Measurements from ENCODE around the gene CDK12. TPM values are rescaled to one million over a fixed set of nuclear protein-coding genes. Genes with fewer than 3 reads are reported as not detected.

Gene CDK12
- total and polyA plus RNA-seq, 2 experiments from 2014 or later, result 20.9 to 55.3 TPM

DNA sequence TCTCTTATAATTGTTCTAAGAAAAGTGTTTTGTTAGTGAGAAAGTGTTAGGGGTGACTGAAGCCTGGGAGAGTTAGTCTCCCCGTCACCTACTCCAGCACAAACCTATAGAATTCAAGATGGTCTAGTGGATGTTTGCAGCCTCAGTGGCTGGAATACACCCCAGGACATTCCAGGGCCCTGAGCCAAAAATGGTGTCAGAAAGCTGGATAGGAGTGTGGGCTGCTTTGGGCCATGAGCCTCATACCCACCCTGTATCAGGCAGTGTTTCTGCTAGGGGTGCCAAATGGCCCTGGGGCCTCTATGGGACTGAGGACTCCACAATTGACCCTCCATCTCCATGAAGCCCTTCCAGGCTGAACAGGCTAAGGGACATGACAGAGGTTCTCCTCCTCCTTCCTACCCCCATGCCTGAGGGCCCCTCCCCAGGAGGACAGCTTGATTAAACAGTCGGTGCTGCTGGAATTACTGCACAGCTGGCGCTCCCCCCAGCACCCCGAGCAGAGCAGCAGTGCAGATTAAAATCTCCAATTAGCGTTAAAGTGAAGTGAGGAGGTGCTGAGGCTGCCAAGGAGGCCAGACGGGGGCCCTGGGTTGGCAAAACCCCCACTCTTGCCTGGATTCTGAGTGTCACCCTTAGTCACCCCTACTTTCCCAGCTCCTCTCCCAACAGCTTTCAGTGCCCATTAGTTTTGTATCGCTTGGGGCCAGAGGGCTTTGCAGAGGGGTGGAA is 87.4 kb downstream of the CDK12 start:
- Histone ChIP-seq H4K20me1 (replicated peaks; ENCODE audit: insufficient read depth) (no peaks in the 10 kb centered on the region), H3K4me3 (no peak overlapping the region), H3K27ac (ENCODE audit: low read depth) (no peak overlapping the region), H3K36me3 (ENCODE audit: insufficient read depth) (no peaks in the 10 kb centered on the region), H3K27me3 (ENCODE audit: insufficient read depth) (no peaks in the 10 kb centered on the region), H3K9me2 (ENCODE audit: insufficient read depth) (no peaks in the 10 kb centered on the region), H3K4me2 (no peak overlapping the region), H3F3A (replicated peaks; ENCODE audit: low read depth) (0 out of 2 replicates have a peak, but pooled peaks cover 4% of the 10 kb centered on the region), H2AFZ (no peak overlapping the region), H3K79me2 (replicated peaks; ENCODE audit: insufficient read depth) (no peaks in the 10 kb centered on the region), H3K4me1 (ENCODE audit: insufficient read depth) (no peaks in the 10 kb centered on the region)
- TF ChIP-seq ETS1 (IDR thresholded peaks at IDR 0.05) (no peak), CREB1 (CRISPR knock-in tag; IDR thresholded peaks at IDR 0.05; ENCODE audit: low read depth) (no peak), ZNF114 (CRISPR knock-in tag; IDR thresholded peaks at IDR 0.05) (no peak), JUNB (IDR thresholded peaks at IDR 0.05; ENCODE audit: unreplicated experiment) (no peak)
- TF ChIP-seq, protein P1, sequence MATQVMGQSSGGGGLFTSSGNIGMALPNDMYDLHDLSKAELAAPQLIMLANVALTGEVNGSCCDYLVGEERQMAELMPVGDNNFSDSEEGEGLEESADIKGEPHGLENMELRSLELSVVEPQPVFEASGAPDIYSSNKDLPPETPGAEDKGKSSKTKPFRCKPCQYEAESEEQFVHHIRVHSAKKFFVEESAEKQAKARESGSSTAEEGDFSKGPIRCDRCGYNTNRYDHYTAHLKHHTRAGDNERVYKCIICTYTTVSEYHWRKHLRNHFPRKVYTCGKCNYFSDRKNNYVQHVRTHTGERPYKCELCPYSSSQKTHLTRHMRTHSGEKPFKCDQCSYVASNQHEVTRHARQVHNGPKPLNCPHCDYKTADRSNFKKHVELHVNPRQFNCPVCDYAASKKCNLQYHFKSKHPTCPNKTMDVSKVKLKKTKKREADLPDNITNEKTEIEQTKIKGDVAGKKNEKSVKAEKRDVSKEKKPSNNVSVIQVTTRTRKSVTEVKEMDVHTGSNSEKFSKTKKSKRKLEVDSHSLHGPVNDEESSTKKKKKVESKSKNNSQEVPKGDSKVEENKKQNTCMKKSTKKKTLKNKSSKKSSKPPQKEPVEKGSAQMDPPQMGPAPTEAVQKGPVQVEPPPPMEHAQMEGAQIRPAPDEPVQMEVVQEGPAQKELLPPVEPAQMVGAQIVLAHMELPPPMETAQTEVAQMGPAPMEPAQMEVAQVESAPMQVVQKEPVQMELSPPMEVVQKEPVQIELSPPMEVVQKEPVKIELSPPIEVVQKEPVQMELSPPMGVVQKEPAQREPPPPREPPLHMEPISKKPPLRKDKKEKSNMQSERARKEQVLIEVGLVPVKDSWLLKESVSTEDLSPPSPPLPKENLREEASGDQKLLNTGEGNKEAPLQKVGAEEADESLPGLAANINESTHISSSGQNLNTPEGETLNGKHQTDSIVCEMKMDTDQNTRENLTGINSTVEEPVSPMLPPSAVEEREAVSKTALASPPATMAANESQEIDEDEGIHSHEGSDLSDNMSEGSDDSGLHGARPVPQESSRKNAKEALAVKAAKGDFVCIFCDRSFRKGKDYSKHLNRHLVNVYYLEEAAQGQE (IDR thresholded peaks at IDR 0.05; ENCODE audit: unreplicated experiment), result no peak
- TF ChIP-seq, protein P2, sequence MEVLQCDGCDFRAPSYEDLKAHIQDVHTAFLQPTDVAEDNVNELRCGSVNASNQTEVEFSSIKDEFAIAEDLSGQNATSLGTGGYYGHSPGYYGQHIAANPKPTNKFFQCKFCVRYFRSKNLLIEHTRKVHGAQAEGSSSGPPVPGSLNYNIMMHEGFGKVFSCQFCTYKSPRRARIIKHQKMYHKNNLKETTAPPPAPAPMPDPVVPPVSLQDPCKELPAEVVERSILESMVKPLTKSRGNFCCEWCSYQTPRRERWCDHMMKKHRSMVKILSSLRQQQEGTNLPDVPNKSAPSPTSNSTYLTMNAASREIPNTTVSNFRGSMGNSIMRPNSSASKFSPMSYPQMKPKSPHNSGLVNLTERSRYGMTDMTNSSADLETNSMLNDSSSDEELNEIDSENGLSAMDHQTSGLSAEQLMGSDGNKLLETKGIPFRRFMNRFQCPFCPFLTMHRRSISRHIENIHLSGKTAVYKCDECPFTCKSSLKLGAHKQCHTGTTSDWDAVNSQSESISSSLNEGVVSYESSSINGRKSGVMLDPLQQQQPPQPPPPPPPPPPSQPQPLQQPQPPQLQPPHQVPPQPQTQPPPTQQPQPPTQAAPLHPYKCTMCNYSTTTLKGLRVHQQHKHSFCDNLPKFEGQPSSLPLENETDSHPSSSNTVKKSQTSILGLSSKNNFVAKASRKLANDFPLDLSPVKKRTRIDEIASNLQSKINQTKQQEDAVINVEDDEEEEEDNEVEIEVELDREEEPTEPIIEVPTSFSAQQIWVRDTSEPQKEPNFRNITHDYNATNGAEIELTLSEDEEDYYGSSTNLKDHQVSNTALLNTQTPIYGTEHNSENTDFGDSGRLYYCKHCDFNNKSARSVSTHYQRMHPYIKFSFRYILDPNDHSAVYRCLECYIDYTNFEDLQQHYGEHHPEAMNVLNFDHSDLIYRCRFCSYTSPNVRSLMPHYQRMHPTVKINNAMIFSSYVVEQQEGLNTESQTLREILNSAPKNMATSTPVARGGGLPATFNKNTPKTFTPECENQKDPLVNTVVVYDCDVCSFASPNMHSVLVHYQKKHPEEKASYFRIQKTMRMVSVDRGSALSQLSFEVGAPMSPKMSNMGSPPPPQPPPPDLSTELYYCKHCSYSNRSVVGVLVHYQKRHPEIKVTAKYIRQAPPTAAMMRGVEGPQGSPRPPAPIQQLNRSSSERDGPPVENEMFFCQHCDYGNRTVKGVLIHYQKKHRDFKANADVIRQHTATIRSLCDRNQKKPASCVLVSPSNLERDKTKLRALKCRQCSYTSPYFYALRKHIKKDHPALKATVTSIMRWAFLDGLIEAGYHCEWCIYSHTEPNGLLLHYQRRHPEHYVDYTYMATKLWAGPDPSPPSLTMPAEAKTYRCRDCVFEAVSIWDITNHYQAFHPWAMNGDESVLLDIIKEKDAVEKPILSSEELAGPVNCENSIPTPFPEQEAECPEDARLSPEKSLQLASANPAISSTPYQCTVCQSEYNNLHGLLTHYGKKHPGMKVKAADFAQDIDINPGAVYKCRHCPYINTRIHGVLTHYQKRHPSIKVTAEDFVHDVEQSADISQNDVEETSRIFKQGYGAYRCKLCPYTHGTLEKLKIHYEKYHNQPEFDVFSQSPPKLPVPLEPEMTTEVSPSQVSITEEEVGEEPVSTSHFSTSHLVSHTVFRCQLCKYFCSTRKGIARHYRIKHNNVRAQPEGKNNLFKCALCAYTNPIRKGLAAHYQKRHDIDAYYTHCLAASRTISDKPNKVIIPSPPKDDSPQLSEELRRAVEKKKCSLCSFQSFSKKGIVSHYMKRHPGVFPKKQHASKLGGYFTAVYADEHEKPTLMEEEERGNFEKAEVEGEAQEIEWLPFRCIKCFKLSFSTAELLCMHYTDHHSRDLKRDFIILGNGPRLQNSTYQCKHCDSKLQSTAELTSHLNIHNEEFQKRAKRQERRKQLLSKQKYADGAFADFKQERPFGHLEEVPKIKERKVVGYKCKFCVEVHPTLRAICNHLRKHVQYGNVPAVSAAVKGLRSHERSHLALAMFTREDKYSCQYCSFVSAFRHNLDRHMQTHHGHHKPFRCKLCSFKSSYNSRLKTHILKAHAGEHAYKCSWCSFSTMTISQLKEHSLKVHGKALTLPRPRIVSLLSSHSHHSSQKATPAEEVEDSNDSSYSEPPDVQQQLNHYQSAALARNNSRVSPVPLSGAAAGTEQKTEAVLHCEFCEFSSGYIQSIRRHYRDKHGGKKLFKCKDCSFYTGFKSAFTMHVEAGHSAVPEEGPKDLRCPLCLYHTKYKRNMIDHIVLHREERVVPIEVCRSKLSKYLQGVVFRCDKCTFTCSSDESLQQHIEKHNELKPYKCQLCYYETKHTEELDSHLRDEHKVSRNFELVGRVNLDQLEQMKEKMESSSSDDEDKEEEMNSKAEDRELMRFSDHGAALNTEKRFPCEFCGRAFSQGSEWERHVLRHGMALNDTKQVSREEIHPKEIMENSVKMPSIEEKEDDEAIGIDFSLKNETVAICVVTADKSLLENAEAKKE (CRISPR knock-in tag; IDR thresholded peaks at IDR 0.05), result no peak
- Mint-ChIP-seq H3K4me3 (no peak overlapping the region), H3K27me3 (ENCODE audit: insufficient read depth, low read depth, poor library complexity) (peaks cover 10% of the 10 kb centered on the region), H3K9me3 (no peaks in the 10 kb centered on the region), H3K27ac (no peak overlapping the region), H3K36me3 (ENCODE audit: low read depth) (no peaks in the 10 kb centered on the region; the same call in 2 of the 3 replicates), H3K4me1 (no peaks in the 10 kb centered on the region)
- no peak for DNase-seq (ENCODE audit: low spot score)
- ATAC-seq, result no peak
